ENCODE results near the gene SDR42E2. TPM values are rescaled to one million over a fixed set of nuclear protein-coding genes. Genes with fewer than 3 reads are reported as not detected.
A peak's percentile ranks its signal among the peaks of the same experiment; 100 is the strongest.

The SDR42E2 gene
- total and polyA plus RNA-seq, 2 of the 8 experiments (the other 6 are each of a cell fraction or from before 2014, with no cell fraction given): 0.08 TPM; not detected in 1

GRCh38 chr16:22123759-22124490 lies 38.4 kb upstream of the SDR42E2 start:
- H3K36me3 ChIP-seq (ENCODE audit: control insufficient read depth in 2 of 4, insufficient read depth in 4 of 4, low read length in 3 of 4): no peaks in the 10 kb centered on the region
- no peaks in the 10 kb centered on the region for H3K79me1 ChIP-seq (ENCODE audit: low read depth, low read length)
- no peak overlapping the region for H3K4me3 ChIP-seq (ENCODE audit: extremely low read depth in 1 of 4, insufficient read depth in 2 of 4, low read depth in 3 of 4, low read length in 4 of 4)
- H3K14ac ChIP-seq (ENCODE audit: insufficient read length): no peak overlapping the region
- no peaks in the 10 kb centered on the region for H4K20me1 ChIP-seq (replicated peaks in 1 of 2; ENCODE audit: control insufficient read depth in 1 of 2, insufficient read depth in 2 of 2, low read length in 2 of 2)
- no peak overlapping the region; the same call in 1 of the 2 replicates for H2BK15ac ChIP-seq (ENCODE audit: low read length)
- FAIRE-seq (no peak), DNase-seq (ENCODE audit: low read depth in 1 of 2, low spot score in 2 of 2) (no peak)
- H3K9ac ChIP-seq (replicated peaks in 1 of 4; ENCODE audit: extremely low read depth in 1 of 4, low read depth in 3 of 4, low read length in 3 of 4): no peak overlapping the region
- no peak overlapping the region for H3K18ac ChIP-seq (ENCODE audit: extremely low read depth, low read length)
- H3K4me2 ChIP-seq (ENCODE audit: insufficient read depth in 1 of 2, low read depth in 2 of 2, low read length in 2 of 2): no peak overlapping the region
- no peak overlapping the region for H2BK5ac ChIP-seq (ENCODE audit: low read depth, low read length)
- no peak overlapping the region for H3K23ac ChIP-seq (ENCODE audit: insufficient read length)
- POLR2A ChIA-PET (ENCODE audit: partially characterized antibody): no interaction called here
- no peak overlapping the region for H3K56ac ChIP-seq (replicated peaks; ENCODE audit: insufficient read length, low read depth, low read length)
- WGBS, 2 experiments (ENCODE audit: extremely low coverage in 1 of 2, insufficient coverage in 1 of 2, insufficient read length in 1 of 2, insufficient replicate concordance in 2 of 2, low coverage in 1 of 2, low lambda C conversion rate in 2 of 2, missing lambda C conversion rate in 1 of 2): 98% methylated on average over 7 of the region's 7 CpGs; no CpG with 5 or more reads in 1 of the 2 experiments
- H2BK20ac ChIP-seq (ENCODE audit: low read length): no peak overlapping the region
- no peaks in the 10 kb centered on the region; the same call in 1 of the 2 replicates for H3K23me2 ChIP-seq (ENCODE audit: low read depth, low read length)
- no peak overlapping the region for H4K8ac ChIP-seq (ENCODE audit: extremely low read depth, insufficient read depth, low read length)
- H4K5ac ChIP-seq (ENCODE audit: insufficient read length, low read depth, low read length): no peak overlapping the region
- no peak overlapping the region for H2AK5ac ChIP-seq (ENCODE audit: low read depth, low read length)
- no peak overlapping the region for H4K91ac ChIP-seq (replicated peaks; ENCODE audit: insufficient read length, low read length)
- no peak overlapping the region for H3K4ac ChIP-seq (replicated peaks; ENCODE audit: insufficient read length, low read depth, low read length)
- H3K79me2 ChIP-seq (ENCODE audit: control insufficient read depth in 1 of 2, insufficient read depth in 2 of 2, low read length in 2 of 2): no peaks in the 10 kb centered on the region
- no peak overlapping the region for H2BK120ac ChIP-seq (replicated peaks; ENCODE audit: low read depth, low read length)
- no peaks in the 10 kb centered on the region for H3K4me1 ChIP-seq (replicated peaks in 1 of 4; ENCODE audit: control insufficient read depth in 3 of 4, insufficient read depth in 4 of 4, low read length in 3 of 4)
- no peak overlapping the region for H2BK12ac ChIP-seq (ENCODE audit: low read depth, low read length)
- H3K27me3 ChIP-seq (replicated peaks in 1 of 4; ENCODE audit: control insufficient read depth in 3 of 4, extremely low read depth in 1 of 4, insufficient read depth in 3 of 4, low read length in 3 of 4): no peaks in the 10 kb centered on the region
- CTCF ChIA-PET (ENCODE audit: partially characterized antibody): interaction anchor here (0.6 to 3.7 kb wide), 9 partner anchors 14 to 225 kb away, joined by 3 to 16 read pairs (median 3); no protein-coding TSS in a partner anchor
- no peak overlapping the region for H3K27ac ChIP-seq (ENCODE audit: low read depth, low read length)
- H3K9me3 ChIP-seq (ENCODE audit: insufficient read depth in 2 of 2, low read depth in 1 of 2, low read length in 1 of 2): no peaks in the 10 kb centered on the region
- 0 out of 2 replicates have a peak overlapping the region, but pooled peaks have one; percentile 35 for H2AFZ ChIP-seq (ENCODE audit: low read length)
- TF ChIP-seq EZH2 (IDR thresholded peaks at IDR 0.05; ENCODE audit: low read depth, low read length, severe bottlenecking): no peak
- TF ChIP-seq HDAC6 (IDR thresholded peaks at IDR 0.05; ENCODE audit: low read depth, low read length): no peak
- TF ChIP-seq SIN3A (conservative IDR thresholded peaks at IDR 0.05 in 1 of 2, IDR thresholded peaks at IDR 0.05 in 1 of 2; ENCODE audit: low read depth in 1 of 2, low read length in 2 of 2): no peak
- no peak for TF ChIP-seq RAD21 (IDR thresholded peaks at IDR 0.05 in 1 of 2, conservative IDR thresholded peaks at IDR 0.05 in 1 of 2; ENCODE audit: low read depth in 2 of 2, low read length in 2 of 2)
- TF ChIP-seq, protein P1, sequence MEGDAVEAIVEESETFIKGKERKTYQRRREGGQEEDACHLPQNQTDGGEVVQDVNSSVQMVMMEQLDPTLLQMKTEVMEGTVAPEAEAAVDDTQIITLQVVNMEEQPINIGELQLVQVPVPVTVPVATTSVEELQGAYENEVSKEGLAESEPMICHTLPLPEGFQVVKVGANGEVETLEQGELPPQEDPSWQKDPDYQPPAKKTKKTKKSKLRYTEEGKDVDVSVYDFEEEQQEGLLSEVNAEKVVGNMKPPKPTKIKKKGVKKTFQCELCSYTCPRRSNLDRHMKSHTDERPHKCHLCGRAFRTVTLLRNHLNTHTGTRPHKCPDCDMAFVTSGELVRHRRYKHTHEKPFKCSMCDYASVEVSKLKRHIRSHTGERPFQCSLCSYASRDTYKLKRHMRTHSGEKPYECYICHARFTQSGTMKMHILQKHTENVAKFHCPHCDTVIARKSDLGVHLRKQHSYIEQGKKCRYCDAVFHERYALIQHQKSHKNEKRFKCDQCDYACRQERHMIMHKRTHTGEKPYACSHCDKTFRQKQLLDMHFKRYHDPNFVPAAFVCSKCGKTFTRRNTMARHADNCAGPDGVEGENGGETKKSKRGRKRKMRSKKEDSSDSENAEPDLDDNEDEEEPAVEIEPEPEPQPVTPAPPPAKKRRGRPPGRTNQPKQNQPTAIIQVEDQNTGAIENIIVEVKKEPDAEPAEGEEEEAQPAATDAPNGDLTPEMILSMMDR (IDR thresholded peaks at IDR 0.05; ENCODE audit: control extremely low read depth in 1 of 3, insufficient read depth in 1 of 3, low read depth in 1 of 3, low read length in 3 of 3): no peak
- TF ChIP-seq SUZ12 (IDR thresholded peaks at IDR 0.05; ENCODE audit: low read length): no peak
- TF ChIP-seq SIRT6 (IDR thresholded peaks at IDR 0.05; ENCODE audit: low read length): no peak
- no peak for TF ChIP-seq BACH1 (IDR thresholded peaks at IDR 0.05; ENCODE audit: low read length)
- TF ChIP-seq RBBP5 (IDR thresholded peaks at IDR 0.05; ENCODE audit: borderline replicate concordance, low read depth, low read length): no peak
